Astrocyte (in vitro differentiated cells and primary cell): ENCODE measurements around the gene UNC5A. TPM values are rescaled to one million over a fixed set of nuclear protein-coding genes. Genes with fewer than 3 reads are reported as not detected.

Source experiments
- DNase-seq: peaks from one replicate; pipeline ENCODE4 v3.0.0-alpha.2; 2010; ENCODE audit warnings: low read depth
- FAIRE-seq: peaks from 2 replicates; lab custom pipeline; 2011; peaks lifted over from hg19 to GRCh38; lab: Jason Lieb, UNC
- H2AFZ ChIP-seq: 2 replicates; pipeline ENCODE4 v1.6.0; 2012; ENCODE audit warnings: low read depth, low read length, inconsistent platforms
- H3K27ac ChIP-seq: 2 replicates; pipeline ENCODE4 v1.5.1; 2011; ENCODE audit warnings: low read depth, low read length, inconsistent platforms
- H3K27me3 ChIP-seq: 2 replicates; pipeline ENCODE4 v1.6.0; 2011; ENCODE audit warnings: low read length, inconsistent platforms; ENCODE audit not compliant: insufficient read depth
- H3K36me3 ChIP-seq: 2 replicates; pipeline ENCODE4 v1.5.1; 2011; ENCODE audit warnings: low read length, inconsistent platforms; ENCODE audit not compliant: insufficient read depth
- H3K4me1 ChIP-seq: 2 replicates; pipeline ENCODE4 v1.5.1; 2011; ENCODE audit warnings: low read length, inconsistent platforms; ENCODE audit not compliant: insufficient read depth
- H3K4me2 ChIP-seq: 2 replicates; pipeline ENCODE4 v1.6.0; 2012; ENCODE audit warnings: low read length, inconsistent platforms
- H3K4me3 ChIP-seq: 2 replicates; pipeline ENCODE4 v1.5.1; 2011; ENCODE audit warnings: low read depth, mild to moderate bottlenecking, low read length, inconsistent platforms; ENCODE audit not compliant: insufficient read depth
- H3K79me2 ChIP-seq: 2 replicates; pipeline ENCODE4 v1.6.0; 2012; ENCODE audit warnings: mild to moderate bottlenecking, low read length, inconsistent platforms; ENCODE audit not compliant: insufficient read depth
- H3K9ac ChIP-seq: 2 replicates; pipeline ENCODE4 v1.6.0; 2012; ENCODE audit warnings: mild to moderate bottlenecking, low read length, inconsistent platforms
- H3K9me3 ChIP-seq: 2 replicates; pipeline ENCODE4 v1.5.1; 2012; ENCODE audit warnings: low read depth, mild to moderate bottlenecking, low read length, inconsistent platforms; ENCODE audit not compliant: insufficient read depth
- H4K20me1 ChIP-seq: 2 replicates; pipeline ENCODE4 v1.6.0; 2012; ENCODE audit warnings: low read length, inconsistent platforms; ENCODE audit not compliant: insufficient read depth
- H3K27ac Mint-ChIP-seq: one replicate; pipeline ENCODE4 v1.8.0; 2021; ENCODE audit warnings: mild to moderate bottlenecking, mixed read lengths; ENCODE audit not compliant: unreplicated experiment
- H3K27me3 Mint-ChIP-seq: one replicate; pipeline ENCODE4 v1.8.0; 2021; ENCODE audit warnings: low read depth, mixed read lengths; ENCODE audit not compliant: unreplicated experiment
- H3K36me3 Mint-ChIP-seq: one replicate; pipeline ENCODE4 v1.8.0; 2021; ENCODE audit warnings: low read depth, mixed read lengths; ENCODE audit not compliant: unreplicated experiment
- H3K4me1 Mint-ChIP-seq: one replicate; pipeline ENCODE4 v1.8.0; 2021; ENCODE audit warnings: low read depth, mixed read lengths; ENCODE audit not compliant: unreplicated experiment
- H3K4me3 Mint-ChIP-seq: one replicate; pipeline ENCODE4 v1.8.0; 2021; ENCODE audit warnings: mild to moderate bottlenecking, moderate library complexity, mixed read lengths; ENCODE audit not compliant: unreplicated experiment
- H3K9me3 Mint-ChIP-seq: one replicate; pipeline ENCODE4 v1.8.0; 2021; ENCODE audit warnings: mild to moderate bottlenecking, mixed read lengths; ENCODE audit not compliant: unreplicated experiment
- CTCF ChIP-seq: IDR thresholded peaks from 2 replicates; pipeline ENCODE4 v1.5.1; 2011; ENCODE audit warnings: low read depth, mild to moderate bottlenecking, inconsistent platforms, low read length, moderate library complexity; ENCODE audit not compliant: insufficient read depth
- EZH2 ChIP-seq: IDR thresholded peaks from 2 replicates; pipeline ENCODE4 v1.6.1; 2012; ENCODE audit warnings: mild to moderate bottlenecking, low read length, inconsistent platforms; ENCODE audit not compliant: insufficient read depth
- total RNA-seq: library from RNA; stranded (reverse); gene quantifications from 2 replicates; pipeline ENCODE4 v1.2.1, GENCODE V29; 2021

Gene UNC5A
- total RNA-seq, 1 donor from 2014 or later = 0.70 TPM

- no peaks in the 10 kb centered on the region for H4K20me1 ChIP-seq
- H3K36me3 ChIP-seq = no peaks in the 10 kb centered on the region
- no peaks in the 10 kb centered on the region for H3K79me2 ChIP-seq
- H3K4me3 ChIP-seq = no peak overlapping the region
- H3K36me3 Mint-ChIP-seq = no peaks in the 10 kb centered on the region
- FAIRE-seq = no peak
- H2AFZ ChIP-seq = no peak overlapping the region
- no peaks in the 10 kb centered on the region for H3K9me3 ChIP-seq
- peaks cover 6% of the 10 kb centered on the region for H3K4me1 ChIP-seq
- peaks cover 29% of the 10 kb centered on the region for H3K4me1 Mint-ChIP-seq
- no peak overlapping the region for H3K27ac ChIP-seq
- no peak for DNase-seq
- no peak overlapping the region for H3K9ac ChIP-seq
- H3K9me3 Mint-ChIP-seq = peaks cover 3% of the 10 kb centered on the region
- H3K27me3 ChIP-seq = peaks cover 43% of the 10 kb centered on the region
- peaks cover 19% of the 10 kb centered on the region for H3K27me3 Mint-ChIP-seq
- no peak overlapping the region for H3K4me2 ChIP-seq
- no peak overlapping the region for H3K4me3 Mint-ChIP-seq
- TF ChIP-seq EZH2 = no peak
- TF ChIP-seq CTCF = no peak
- H3K27ac Mint-ChIP-seq = peak overlapping the region; percentile 94
Observed at GRCh38 chr5:176785184-176786145, 24.9 kb upstream of the UNC5A start.

DNA sequence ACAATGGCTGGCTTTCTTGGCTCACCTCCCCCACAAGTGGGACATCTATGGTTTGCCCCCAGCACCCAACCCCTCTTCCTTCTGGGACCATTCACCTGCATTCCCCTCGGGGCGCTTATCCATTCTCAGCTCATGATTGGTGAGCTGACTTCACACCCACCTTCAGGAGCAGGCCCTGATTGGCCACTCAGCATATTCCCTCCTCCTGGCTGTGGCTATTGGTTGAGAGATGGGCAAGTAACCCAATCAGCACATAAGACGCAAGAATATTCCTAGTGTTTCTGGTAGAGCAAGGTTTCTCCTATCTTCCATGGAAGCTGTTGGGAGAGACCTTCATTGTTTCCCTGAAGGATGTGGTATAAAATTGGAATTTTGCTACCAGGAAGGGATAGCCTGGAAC is 22.7 kb upstream of the UNC5A start:
- H3K4me3 Mint-ChIP-seq = peak overlapping the region; percentile 20
- DNase-seq (no peak), FAIRE-seq (no peak)
- peaks cover 25% of the 10 kb centered on the region for H3K27me3 Mint-ChIP-seq
- Histone ChIP-seq H4K20me1 (no peaks in the 10 kb centered on the region), H3K27me3 (peaks cover 44% of the 10 kb centered on the region), H3K27ac (no peak overlapping the region), H3K4me3 (no peak overlapping the region), H3K79me2 (no peaks in the 10 kb centered on the region), H3K9me3 (no peaks in the 10 kb centered on the region), H3K4me2 (no peak overlapping the region), H2AFZ (no peak overlapping the region), H3K4me1 (peaks cover 6% of the 10 kb centered on the region), H3K9ac (no peak overlapping the region), H3K36me3 (no peaks in the 10 kb centered on the region)
- no peak overlapping the region for H3K27ac Mint-ChIP-seq
- H3K9me3 Mint-ChIP-seq = no peaks in the 10 kb centered on the region
- no peaks in the 10 kb centered on the region for H3K36me3 Mint-ChIP-seq
- no peak for TF ChIP-seq CTCF
- TF ChIP-seq EZH2 = no peak
- H3K4me1 Mint-ChIP-seq = peaks cover 19% of the 10 kb centered on the region

DNA sequence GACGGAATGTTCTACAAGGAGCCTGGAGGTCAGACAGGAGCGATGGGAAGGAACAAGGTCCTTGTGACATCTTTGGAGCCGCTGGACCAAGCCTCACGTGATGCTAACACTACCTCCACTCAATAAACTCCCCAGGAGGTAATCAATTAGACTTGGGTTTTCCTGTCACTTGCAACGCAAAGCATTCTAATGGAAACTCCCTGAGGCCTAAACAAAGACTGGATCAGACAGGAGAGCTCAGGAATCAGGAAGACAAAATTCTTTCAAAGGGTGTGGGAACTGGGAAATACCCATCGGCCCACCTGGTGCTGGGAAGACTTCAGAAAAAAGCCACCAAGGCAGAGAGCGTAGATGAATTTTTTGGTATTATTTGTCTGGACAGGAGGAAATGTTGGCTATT is 22.3 kb upstream of the UNC5A start:
- Histone ChIP-seq H3K4me2 (no peak overlapping the region), H3K4me1 (peaks cover 6% of the 10 kb centered on the region), H3K27me3 (peaks cover 48% of the 10 kb centered on the region), H3K9ac (no peak overlapping the region), H2AFZ (no peak overlapping the region), H3K27ac (no peak overlapping the region), H4K20me1 (no peaks in the 10 kb centered on the region), H3K4me3 (no peak overlapping the region), H3K9me3 (no peaks in the 10 kb centered on the region), H3K36me3 (no peaks in the 10 kb centered on the region), H3K79me2 (no peaks in the 10 kb centered on the region)
- Mint-ChIP-seq H3K4me3 (no peak overlapping the region), H3K27ac (no peak overlapping the region), H3K9me3 (no peaks in the 10 kb centered on the region), H3K36me3 (no peaks in the 10 kb centered on the region), H3K27me3 (peaks cover 25% of the 10 kb centered on the region), H3K4me1 (peaks cover 19% of the 10 kb centered on the region)
- TF ChIP-seq EZH2 = no peak
- no peak for TF ChIP-seq CTCF
- FAIRE-seq (no peak), DNase-seq (no peak)
